Activated CD4-positive, alpha-beta T cell treated with anti-CD3 and anti-CD28 coated beads, Interleukin-2, amount 10 ng/mL, durations not matched to agents 7 days and 5 days (primary cell): ENCODE data around the gene PSENEN. TPM values are rescaled to one million over a fixed set of nuclear protein-coding genes. Genes with fewer than 3 reads are reported as not detected.

Source experiments
- CTCF ChIA-PET: fragments of 350-600 bp; sonication (Branson Sonifier 250); formaldehyde crosslinking; loops from one replicate; lab custom pipeline; 2021; ENCODE audit warnings: antibody characterized with exemption; lab: Charles Lee
- POLR2A ChIA-PET: fragments of 350-600 bp; sonication (Branson Sonifier 250); formaldehyde crosslinking; loops from one replicate; lab custom pipeline; 2021; ENCODE audit warnings: antibody characterized with exemption; lab: Charles Lee
- DNase-seq: peaks from one replicate; pipeline ENCODE4 v3.0.0-alpha.2; 2020
- H3K27ac Mint-ChIP-seq: one replicate; pipeline ENCODE4 v1.8.0; 2021; ENCODE audit warnings: mild to moderate bottlenecking, moderate library complexity, mixed read lengths
- H3K27me3 Mint-ChIP-seq: one replicate; pipeline ENCODE4 v1.8.0; 2021; ENCODE audit warnings: mixed read lengths
- H3K36me3 Mint-ChIP-seq: one replicate; pipeline ENCODE4 v1.8.0; 2021; ENCODE audit warnings: low read depth, mixed read lengths
- H3K4me1 Mint-ChIP-seq: one replicate; pipeline ENCODE4 v1.8.0; 2021; ENCODE audit warnings: mixed read lengths
- H3K4me3 Mint-ChIP-seq: one replicate; pipeline ENCODE4 v1.8.0; 2021; ENCODE audit warnings: mild to moderate bottlenecking, moderate library complexity, mixed read lengths
- H3K9me3 Mint-ChIP-seq: one replicate; pipeline ENCODE4 v1.8.0; 2021; ENCODE audit warnings: mixed read lengths
- total RNA-seq, 2 experiments: library from RNA; stranded (reverse); gene quantifications; one replicate each; pipeline ENCODE4 v1.2.3, GENCODE V29; 2021

The PSENEN gene
- total RNA-seq, 2 experiments from 2014 or later: 41.7 to 46.3 TPM

DNA sequence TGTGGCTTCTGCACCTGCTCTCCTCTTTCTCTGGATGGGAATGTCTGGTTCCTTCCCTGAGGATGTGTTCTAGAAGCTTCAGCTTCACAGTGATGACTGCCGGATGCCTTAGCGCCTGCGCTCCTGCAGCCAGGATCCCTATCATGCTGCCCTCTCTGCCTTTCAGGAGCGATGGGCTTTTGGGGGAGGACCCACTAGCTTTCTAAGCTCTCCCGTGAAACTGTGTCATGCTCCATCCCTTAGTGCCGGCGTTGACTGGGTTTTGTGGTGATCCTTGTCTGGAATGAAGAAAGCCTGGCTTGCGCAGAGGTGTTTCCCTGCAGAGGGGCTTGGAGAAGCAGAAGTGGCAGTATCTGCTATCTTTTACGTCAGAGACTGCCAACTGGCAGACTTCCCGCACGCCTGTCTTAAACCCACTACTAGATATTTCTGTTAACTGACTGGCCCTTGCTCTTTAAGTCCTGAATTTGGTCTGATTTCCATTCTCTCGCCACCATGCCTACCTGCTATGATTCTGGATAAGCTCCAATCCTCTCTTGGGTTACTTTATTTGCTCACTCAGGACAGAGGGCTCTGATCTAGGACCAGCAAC, 31.5 kb upstream of the PSENEN start:
- Mint-ChIP-seq H3K9me3 (no peaks in the 10 kb centered on the region), H3K27me3 (no peaks in the 10 kb centered on the region), H3K36me3 (peaks cover 6% of the 10 kb centered on the region), H3K4me1 (peaks cover 74% of the 10 kb centered on the region), H3K4me3 (peak overlapping the region; percentile 87), H3K27ac (peak overlapping the region; percentile 99)
- no peak for DNase-seq
- ChIA-PET POLR2A (interaction anchor here (0.5 to 4.3 kb wide), 3 partner anchors 12 to 300 kb away, joined by 3 to 31 read pairs (median 3); no protein-coding TSS in a partner anchor), CTCF (interaction anchor here (0.6 to 6.0 kb wide), 8 partner anchors 9 to 217 kb away, joined by 3 to 72 read pairs (median 8); partner anchors contain the start of genes LIN37, PSENEN, U2AF1L4 and ZBTB32)

DNA sequence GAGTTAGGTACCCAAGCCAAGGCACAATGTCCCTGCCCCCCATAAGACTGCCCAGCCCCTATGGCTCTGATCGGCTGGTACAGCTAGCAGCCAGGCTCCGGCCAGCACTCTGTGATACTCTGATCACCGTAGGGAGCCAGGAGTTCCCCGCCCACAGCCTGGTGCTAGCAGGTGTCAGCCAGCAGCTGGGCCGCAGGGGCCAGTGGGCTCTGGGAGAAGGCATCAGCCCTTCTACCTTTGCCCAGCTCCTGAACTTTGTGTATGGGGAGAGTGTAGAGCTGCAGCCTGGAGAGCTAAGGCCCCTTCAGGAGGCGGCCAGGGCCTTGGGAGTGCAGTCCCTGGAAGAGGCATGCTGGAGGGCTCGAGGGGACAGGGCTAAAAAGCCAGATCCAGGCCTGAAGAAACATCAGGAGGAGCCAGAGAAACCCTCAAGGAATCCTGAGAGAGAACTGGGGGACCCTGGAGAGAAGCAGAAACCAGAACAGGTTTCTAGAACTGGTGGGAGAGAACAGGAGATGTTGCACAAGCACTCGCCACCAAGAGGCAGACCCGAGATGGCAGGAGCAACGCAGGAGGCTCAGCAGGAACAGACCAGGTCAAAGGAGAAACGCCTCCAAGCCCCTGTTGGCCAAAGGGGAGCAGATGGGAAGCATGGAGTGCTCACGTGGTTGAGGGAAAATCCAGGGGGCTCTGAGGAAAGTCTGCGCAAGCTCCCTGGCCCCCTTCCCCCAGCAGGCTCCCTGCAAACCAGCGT, 30.7 kb upstream of the PSENEN start:
- CTCF ChIA-PET: interaction anchor here (0.6 to 6.0 kb wide), 9 partner anchors 10 to 362 kb away, joined by 3 to 72 read pairs (median 5); partner anchors contain the start of genes LIN37, PSENEN, U2AF1L4 and ZBTB32
- Mint-ChIP-seq H3K4me3 (peak overlapping the region; percentile 87), H3K9me3 (no peaks in the 10 kb centered on the region), H3K4me1 (peaks cover 78% of the 10 kb centered on the region), H3K27me3 (no peaks in the 10 kb centered on the region), H3K27ac (peak overlapping the region; percentile 99), H3K36me3 (peaks cover 9% of the 10 kb centered on the region)
- DNase-seq: peak; percentile 38
- POLR2A ChIA-PET: interaction anchor here (0.7 to 4.3 kb wide), 2 partner anchors 12 to 299 kb away, joined by 3 to 31 read pairs; no protein-coding TSS in a partner anchor

DNA sequence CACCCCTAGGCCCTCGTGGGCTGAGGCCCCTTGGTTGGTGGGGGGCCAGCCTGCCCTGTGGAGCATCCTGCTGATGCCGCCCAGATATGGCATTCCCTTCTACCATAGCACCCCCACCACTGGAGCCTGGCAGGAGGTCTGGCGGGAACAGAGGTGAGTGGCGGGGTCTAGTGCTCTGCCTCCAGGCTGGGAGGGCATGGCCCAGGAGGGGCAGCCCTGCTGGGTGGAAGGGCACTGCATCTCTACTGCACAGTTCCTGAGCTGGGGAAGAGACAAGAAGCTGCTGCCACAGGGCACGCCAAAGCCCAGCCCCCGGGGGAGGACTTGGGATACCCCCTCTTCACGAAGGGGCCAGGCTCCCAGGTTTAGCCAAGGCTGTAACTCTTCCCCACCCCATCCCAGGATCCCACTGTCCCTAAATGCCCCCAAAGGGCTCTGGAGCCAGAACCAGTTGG, 30.1 kb upstream of the PSENEN start:
- Mint-ChIP-seq H3K9me3 (no peaks in the 10 kb centered on the region), H3K36me3 (peaks cover 12% of the 10 kb centered on the region), H3K27ac (peak overlapping the region; percentile 94), H3K27me3 (no peaks in the 10 kb centered on the region), H3K4me3 (peak overlapping the region; percentile 87), H3K4me1 (peaks cover 77% of the 10 kb centered on the region)
- no peak for DNase-seq
- CTCF ChIA-PET: interaction anchor here (0.6 to 6.0 kb wide), 8 partner anchors 10 to 362 kb away, joined by 3 to 72 read pairs (median 4); partner anchors contain the start of genes LIN37 and ZBTB32
- POLR2A ChIA-PET: interaction anchor here (0.6 kb wide), 1 partner anchor 33 kb away, joined by 3 read pairs; the partner anchor contains the start of gene LIN37

DNA sequence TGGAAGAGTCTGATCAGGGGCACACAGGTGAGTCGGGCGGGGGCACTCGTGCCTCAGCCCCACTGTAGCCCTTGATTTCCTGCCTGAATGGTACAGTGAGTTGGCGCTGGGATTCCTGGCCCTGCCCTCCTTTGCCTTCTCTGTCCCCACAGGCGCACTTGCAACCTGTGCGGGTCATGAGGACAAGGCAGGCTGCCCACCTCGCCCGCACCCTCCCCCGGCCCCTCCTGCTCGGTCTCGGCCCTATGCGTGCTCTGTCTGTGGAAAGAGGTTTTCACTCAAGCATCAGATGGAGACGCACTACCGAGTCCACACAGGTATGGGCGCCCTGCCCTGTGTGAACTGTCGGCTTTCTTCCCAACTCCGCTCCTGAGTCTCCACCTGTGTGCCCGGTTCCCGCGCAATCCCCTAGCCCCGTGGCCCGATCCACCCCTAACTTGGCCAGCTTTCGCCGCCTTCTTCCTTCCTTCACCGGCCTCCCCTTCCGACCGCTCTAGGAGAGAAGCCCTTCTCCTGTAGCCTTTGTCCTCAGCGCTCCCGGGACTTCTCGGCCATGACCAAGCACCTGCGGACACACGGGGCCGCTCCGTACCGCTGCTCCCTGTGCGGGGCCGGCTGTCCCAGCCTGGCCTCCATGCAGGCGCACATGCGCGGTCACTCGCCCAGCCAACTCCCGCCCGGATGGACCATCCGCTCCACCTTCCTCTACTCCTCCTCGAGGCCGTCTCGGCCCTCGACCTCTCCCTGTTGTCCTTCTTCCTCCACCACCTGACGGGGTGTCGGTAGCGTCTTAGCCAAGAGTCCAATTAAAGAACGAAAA, 29.3 kb upstream of the PSENEN start:
- ChIA-PET CTCF (interaction anchor here (0.6 to 6.0 kb wide), 5 partner anchors 14 to 167 kb away, joined by 3 to 72 read pairs (median 4); partner anchors contain the start of gene LIN37), POLR2A (interaction anchor here (0.6 kb wide), 1 partner anchor 32 kb away, joined by 3 read pairs; the partner anchor contains the start of gene LIN37)
- H3K9me3 Mint-ChIP-seq: no peaks in the 10 kb centered on the region
- peaks cover 15% of the 10 kb centered on the region for H3K36me3 Mint-ChIP-seq
- peak overlapping the region; percentile 94 for H3K27ac Mint-ChIP-seq
- no peak for DNase-seq
- H3K4me3 Mint-ChIP-seq: peak overlapping the region; percentile 87
- peaks cover 69% of the 10 kb centered on the region for H3K4me1 Mint-ChIP-seq
- H3K27me3 Mint-ChIP-seq: no peaks in the 10 kb centered on the region

DNA sequence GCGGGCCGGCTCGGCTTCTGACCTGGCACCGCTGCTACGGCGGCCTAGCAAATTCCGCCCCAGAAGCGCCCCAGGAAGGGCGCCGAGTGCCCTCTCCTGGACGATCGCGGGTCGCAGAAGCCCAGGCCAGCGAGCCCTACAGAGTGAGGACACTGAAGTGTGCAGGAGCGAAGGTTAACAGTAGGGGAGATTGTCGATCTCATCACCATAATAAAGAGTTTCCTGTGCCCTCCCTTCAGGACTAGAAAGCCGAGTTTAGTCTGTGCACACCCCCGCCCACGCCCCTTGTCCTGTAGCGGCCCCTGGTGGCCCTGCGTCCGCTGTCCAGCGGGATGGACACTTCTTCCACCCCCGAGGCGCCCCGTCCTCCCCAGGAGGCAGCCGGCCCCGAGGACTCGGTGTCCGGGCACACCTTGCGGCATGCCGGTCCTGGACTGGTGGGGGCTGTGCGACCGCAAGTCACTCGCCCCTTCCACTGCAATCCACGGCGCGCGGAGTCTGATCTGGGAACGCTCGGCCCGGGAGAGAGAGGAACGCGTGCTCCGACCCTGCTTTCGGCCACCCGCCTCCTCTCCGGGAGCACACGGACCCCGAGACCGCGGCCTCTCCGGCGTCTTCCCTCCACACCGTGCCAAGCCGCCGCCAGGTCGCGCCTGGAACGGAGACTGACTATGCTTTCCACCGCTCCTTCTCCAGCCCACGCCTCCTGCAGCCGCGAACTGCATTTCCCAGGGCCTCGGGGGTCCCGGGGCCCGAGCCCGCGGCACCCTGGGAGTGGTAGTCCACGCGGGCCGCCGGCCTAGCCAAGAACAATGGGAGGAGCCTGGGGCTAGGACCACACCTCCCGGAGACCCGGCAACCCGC, 28.4 kb upstream of the PSENEN start:
- Mint-ChIP-seq H3K4me3 (peak overlapping the region; percentile 87), H3K27me3 (no peaks in the 10 kb centered on the region), H3K36me3 (peaks cover 17% of the 10 kb centered on the region), H3K9me3 (no peaks in the 10 kb centered on the region), H3K27ac (peak overlapping the region; percentile 94), H3K4me1 (peaks cover 66% of the 10 kb centered on the region)
- ChIA-PET CTCF (interaction anchor here (1.8 to 6.0 kb wide), 3 partner anchors 15 to 31 kb away, joined by 4 to 72 read pairs (median 12); partner anchors contain the start of gene LIN37), POLR2A (no interaction called here)
- DNase-seq: peak; percentile 97

DNA sequence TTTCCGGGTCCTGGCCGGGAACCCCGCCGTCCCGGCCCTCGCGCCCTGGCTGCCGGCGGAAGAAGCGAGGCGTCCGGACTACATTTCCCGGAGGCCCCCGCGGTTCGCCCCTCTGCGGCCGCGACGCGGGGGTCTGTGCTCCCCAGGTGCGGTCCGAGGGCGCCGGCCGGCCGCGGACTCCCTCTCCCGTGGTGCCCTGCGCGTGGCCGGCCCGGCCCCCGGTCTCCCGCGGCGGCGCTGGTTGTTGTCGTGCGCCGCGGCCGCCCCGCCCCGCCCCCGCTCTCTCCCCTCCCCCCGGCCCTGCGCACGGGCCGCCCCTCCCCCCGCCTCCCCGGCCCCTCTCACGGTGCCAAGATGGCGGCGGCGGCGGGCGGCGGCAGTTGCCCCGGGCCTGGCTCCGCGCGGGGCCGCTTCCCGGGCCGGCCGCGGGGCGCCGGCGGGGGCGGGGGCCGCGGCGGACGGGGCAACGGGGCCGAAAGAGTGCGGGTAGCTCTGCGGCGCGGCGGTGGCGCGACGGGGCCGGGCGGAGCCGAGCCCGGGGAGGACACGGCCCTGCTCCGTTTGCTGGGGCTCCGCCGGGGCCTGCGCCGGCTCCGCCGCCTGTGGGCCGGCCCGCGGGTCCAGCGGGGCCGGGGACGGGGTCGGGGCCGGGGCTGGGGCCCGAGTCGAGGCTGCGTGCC, 27.6 kb upstream of the PSENEN start, which contains the start of gene KMT2B:
TSS of gene KMT2B (plus strand) at position 339 of the 680 bp plus-strand sequence. CDS start at position 355, 16 bp downstream.
- Mint-ChIP-seq H3K27ac (peak within 1 kb of the TSS; percentile 94), H3K36me3 (peaks cover 24% of the 10 kb centered on the region), H3K4me3 (peak within 1 kb of the TSS; percentile 87), H3K4me1 (peaks cover 59% of the 10 kb centered on the region), H3K9me3 (no peaks in the 10 kb centered on the region), H3K27me3 (no peaks in the 10 kb centered on the region)
- DNase-seq: no peak
- CTCF ChIA-PET: interaction anchor here (0.9 to 1.1 kb wide), 2 partner anchors 23 kb away, joined by 4 to 5 read pairs; no protein-coding TSS in a partner anchor
- POLR2A ChIA-PET: no interaction called here

DNA sequence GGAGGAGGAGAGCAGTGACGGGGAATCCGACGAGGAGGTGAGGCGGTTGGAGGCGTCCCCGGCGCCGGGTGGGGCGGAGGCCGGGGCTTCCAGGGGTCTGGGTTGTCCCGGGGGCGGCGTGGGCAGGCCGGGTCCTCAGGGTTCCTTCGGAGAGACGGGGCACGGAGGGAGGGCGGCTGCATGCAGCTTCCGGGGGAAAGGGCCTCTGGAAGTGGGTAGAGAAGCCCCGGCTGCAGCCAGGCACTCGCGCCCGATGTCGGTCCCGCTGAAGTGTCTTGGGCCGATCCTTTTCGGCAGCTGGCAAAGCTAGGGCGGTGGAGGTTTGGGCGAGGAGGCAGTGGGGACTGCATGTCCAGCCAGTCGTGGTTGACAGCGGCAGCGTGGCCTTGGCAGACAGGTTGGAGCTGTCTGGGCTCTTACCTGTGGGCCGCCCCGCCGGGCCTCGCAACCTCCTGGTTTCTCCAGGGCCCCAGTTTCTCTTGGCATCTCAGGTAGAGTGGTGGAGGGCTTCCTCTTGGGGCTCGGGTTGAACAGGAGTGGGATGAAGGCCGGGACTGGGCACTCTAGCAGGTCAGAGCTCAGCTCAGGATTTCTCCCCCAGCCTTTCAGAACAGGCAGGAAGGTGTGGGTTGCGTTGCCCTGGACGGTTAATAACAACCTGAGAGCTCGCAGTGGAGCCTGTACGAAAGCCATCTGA, 27.0 kb upstream of the PSENEN start:
- Mint-ChIP-seq H3K27ac (peak overlapping the region; percentile 85), H3K4me3 (peak overlapping the region; percentile 87), H3K9me3 (no peaks in the 10 kb centered on the region), H3K36me3 (peaks cover 28% of the 10 kb centered on the region), H3K27me3 (no peaks in the 10 kb centered on the region), H3K4me1 (peaks cover 52% of the 10 kb centered on the region)
- POLR2A ChIA-PET: interaction anchor here (0.7 kb wide), 1 partner anchor 101 kb away, joined by 3 read pairs; no protein-coding TSS in a partner anchor
- CTCF ChIA-PET: interaction anchor here (0.8 to 1.1 kb wide), 4 partner anchors 12 to 24 kb away, joined by 3 to 5 read pairs (median 4); no protein-coding TSS in a partner anchor
- peak; percentile 54 for DNase-seq

DNA sequence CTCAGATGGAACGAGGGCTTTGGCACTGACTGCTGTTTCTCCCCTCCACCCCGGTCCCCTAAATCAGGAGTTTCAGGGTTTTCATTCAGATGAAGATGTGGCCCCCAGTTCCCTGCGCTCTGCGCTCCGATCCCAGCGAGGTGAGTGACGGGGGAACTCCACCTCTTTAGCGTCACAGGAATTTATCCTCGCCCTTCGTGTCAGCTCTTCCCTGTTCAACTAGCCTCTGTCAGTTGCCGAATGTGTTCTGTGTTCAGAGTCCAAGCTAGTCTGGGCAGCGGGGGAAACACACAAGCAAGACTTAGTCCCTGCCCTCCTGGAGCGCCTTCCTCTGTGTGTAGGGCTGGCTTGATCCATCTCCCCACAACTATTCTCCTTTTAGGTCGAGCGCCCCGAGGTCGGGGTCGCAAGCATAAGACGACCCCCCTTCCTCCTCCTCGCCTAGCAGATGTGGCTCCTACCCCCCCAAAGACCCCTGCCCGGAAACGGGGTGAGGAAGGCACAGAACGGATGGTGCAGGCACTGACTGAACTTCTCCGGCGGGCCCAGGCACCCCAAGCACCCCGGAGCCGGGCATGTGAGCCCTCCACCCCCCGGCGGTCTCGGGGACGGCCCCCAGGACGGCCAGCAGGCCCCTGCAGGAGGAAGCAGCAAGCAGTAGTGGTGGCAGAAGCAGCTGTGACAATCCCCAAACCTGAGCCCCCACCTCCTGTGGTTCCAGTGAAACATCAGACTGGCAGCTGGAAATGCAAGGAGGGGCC, 25.9 kb upstream of the PSENEN start:
- ChIA-PET POLR2A (no interaction called here), CTCF (interaction anchor here (1.1 kb wide), 1 partner anchor 17 kb away, joined by 4 read pairs; no protein-coding TSS in a partner anchor)
- peak overlapping the region; percentile 87 for H3K4me3 Mint-ChIP-seq
- no peak for DNase-seq
- peaks cover 34% of the 10 kb centered on the region for H3K36me3 Mint-ChIP-seq
- H3K9me3 Mint-ChIP-seq: no peaks in the 10 kb centered on the region
- peaks cover 41% of the 10 kb centered on the region for H3K4me1 Mint-ChIP-seq
- H3K27me3 Mint-ChIP-seq: no peaks in the 10 kb centered on the region
- H3K27ac Mint-ChIP-seq: peak overlapping the region; percentile 85

DNA sequence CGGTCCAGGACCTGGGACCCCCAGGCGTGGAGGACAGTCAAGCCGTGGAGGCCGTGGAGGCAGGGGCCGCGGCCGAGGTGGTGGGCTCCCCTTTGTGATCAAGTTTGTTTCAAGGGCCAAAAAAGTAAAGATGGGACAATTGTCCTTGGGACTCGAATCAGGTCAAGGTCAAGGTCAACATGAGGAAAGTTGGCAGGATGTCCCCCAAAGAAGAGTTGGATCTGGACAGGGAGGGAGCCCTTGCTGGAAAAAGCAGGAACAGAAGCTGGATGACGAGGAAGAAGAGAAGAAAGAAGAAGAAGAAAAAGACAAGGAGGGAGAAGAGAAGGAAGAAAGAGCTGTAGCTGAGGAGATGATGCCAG, 25.3 kb upstream of the PSENEN start:
- no peak overlapping the region for H3K4me3 Mint-ChIP-seq
- H3K27ac Mint-ChIP-seq: peak overlapping the region; percentile 50
- H3K4me1 Mint-ChIP-seq: peaks cover 35% of the 10 kb centered on the region
- ChIA-PET POLR2A (no interaction called here), CTCF (no interaction called here)
- no peaks in the 10 kb centered on the region for H3K9me3 Mint-ChIP-seq
- peaks cover 38% of the 10 kb centered on the region for H3K36me3 Mint-ChIP-seq
- no peaks in the 10 kb centered on the region for H3K27me3 Mint-ChIP-seq
- DNase-seq: no peak

DNA sequence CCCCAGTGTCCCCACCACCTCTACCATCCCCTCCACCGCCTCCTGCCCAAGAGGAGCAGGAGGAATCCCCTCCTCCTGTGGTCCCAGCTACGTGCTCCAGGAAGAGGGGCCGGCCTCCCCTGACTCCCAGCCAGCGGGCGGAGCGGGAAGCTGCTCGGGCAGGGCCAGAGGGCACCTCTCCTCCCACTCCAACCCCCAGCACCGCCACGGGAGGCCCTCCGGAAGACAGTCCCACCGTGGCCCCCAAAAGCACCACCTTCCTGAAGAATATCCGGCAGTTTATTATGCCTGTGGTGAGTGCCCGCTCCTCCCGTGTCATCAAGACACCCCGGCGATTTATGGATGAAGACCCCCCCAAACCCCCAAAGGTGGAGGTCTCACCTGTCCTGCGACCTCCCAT, 24.8 kb upstream of the PSENEN start:
- Mint-ChIP-seq H3K27me3 (no peaks in the 10 kb centered on the region), H3K4me3 (no peak overlapping the region), H3K4me1 (peaks cover 30% of the 10 kb centered on the region), H3K9me3 (no peaks in the 10 kb centered on the region), H3K27ac (no peak overlapping the region), H3K36me3 (peaks cover 43% of the 10 kb centered on the region)
- ChIA-PET CTCF (interaction anchor here (0.8 kb wide), 1 partner anchor 19 kb away, joined by 3 read pairs; no protein-coding TSS in a partner anchor), POLR2A (no interaction called here)
- no peak for DNase-seq
